A673 (cell line): Measurements from ENCODE around the gene RPS6KA2. TPM values are rescaled to one million over a fixed set of nuclear protein-coding genes. Genes with fewer than 3 reads are reported as not detected.

ENCODE experiments used
- BruUV-seq: library from RNA; stranded (reverse); fragments of 400-500 nt; replicated peaks from 2 replicates; lab custom pipeline; 2021; lab: Mats Ljungman, UMichigan
- CTCF ChIA-PET: fragments of 300-600 bp; sonication (Branson Sonifier 250); formaldehyde crosslinking; loops from one replicate; lab custom pipeline; 2022; ENCODE audit warnings: antibody characterized with exemption; lab: Charles Lee
- POLR2A ChIA-PET: fragments of 300-600 bp; sonication (Branson Sonifier 250); formaldehyde crosslinking; loops from one replicate; lab custom pipeline; 2022; ENCODE audit warnings: antibody characterized with exemption; ENCODE audit not compliant: low non-redundant PET; lab: Charles Lee
- DNase-seq: peaks from one replicate; pipeline ENCODE4 v3.0.0-alpha.2; 2015; ENCODE audit warnings: low spot score
- H3K27ac ChIP-seq: fragments of 200-600 bp; sonication (generic); 2 replicates; pipeline ENCODE4 v1.5.1; 2016; ENCODE audit warnings: mixed run types, low read depth, mild to moderate bottlenecking, mixed read lengths, antibody characterized with exemption, low read length; ENCODE audit not compliant: poor library complexity, severe bottlenecking
- H3K27me3 ChIP-seq: fragments of 200-600 bp; sonication (generic); replicated peaks from 2 replicates; pipeline ENCODE4 v1.6.1; 2017; ENCODE audit warnings: mixed run types, low read depth, mild to moderate bottlenecking, mixed read lengths, antibody characterized with exemption, low read length; ENCODE audit not compliant: insufficient read depth, poor library complexity
- H3K36me3 ChIP-seq: fragments of 200-600 bp; sonication (generic); 2 replicates; pipeline ENCODE4 v1.6.1; 2016; ENCODE audit warnings: mixed run types, mild to moderate bottlenecking, mixed read lengths, antibody characterized with exemption, low read length; ENCODE audit not compliant: insufficient read depth, poor library complexity, severe bottlenecking
- H3K4me1 ChIP-seq: fragments of 200-600 bp; sonication (generic); 2 replicates; pipeline ENCODE4 v1.6.1; 2017; ENCODE audit warnings: mixed run types, mild to moderate bottlenecking, mixed read lengths, antibody characterized with exemption, low read length; ENCODE audit not compliant: insufficient read depth, poor library complexity, severe bottlenecking
- H3K4me3 ChIP-seq: fragments of 200-600 bp; sonication (generic); 2 replicates; pipeline ENCODE4 v1.5.1; 2016; ENCODE audit warnings: low read depth, mixed run types, mild to moderate bottlenecking, mixed read lengths, low read length; ENCODE audit not compliant: poor library complexity, severe bottlenecking
- H3K9me3 ChIP-seq: fragments of 200-600 bp; sonication (generic); 2 replicates; pipeline ENCODE4 v1.6.1; 2016; ENCODE audit warnings: mixed run types, low read depth, mild to moderate bottlenecking, mixed read lengths, antibody characterized with exemption, low read length; ENCODE audit not compliant: poor library complexity, severe bottlenecking
- CTCF ChIP-seq: fragments of 300-800, 200-600 bp; sonication (generic); conservative IDR thresholded peaks from 2 replicates; pipeline ENCODE4 v1.5.1; 2017; ENCODE audit warnings: low read depth, mild to moderate bottlenecking, antibody characterized with exemption, low read length, moderate library complexity, mixed read lengths
- EZH2 ChIP-seq: fragments of 200-600 bp; sonication (generic); IDR thresholded peaks from 2 replicates; pipeline ENCODE4 v1.6.1; 2017; ENCODE audit warnings: borderline replicate concordance, low read depth, mild to moderate bottlenecking, mixed read lengths, antibody characterized with exemption, low read length; ENCODE audit not compliant: poor library complexity, severe bottlenecking
- intact Hi-C: fragments of 100-400 bp; cut with micrococcal nuclease; formaldehyde crosslinking; loops from one replicate; pipeline ENCODE4 v1.10.0; 2022; ENCODE audit not compliant: unreplicated experiment
- total RNA-seq: library from RNA; stranded (reverse); gene quantifications from 2 replicates; pipeline ENCODE4 v1.2.3, GENCODE V29; 2021

The RPS6KA2 gene
- total RNA-seq, 1 experiment from 2014 or later, result 30.1 TPM

- ChIA-PET POLR2A (no interaction called here), CTCF (no interaction called here)
- no peak for DNase-seq
These were observed 55.9 kb downstream of the RPS6KA2 start for GRCh38 chr6:166570929-166571713.

GRCh38 chr6:166569206-166569605, 57.8 kb downstream of the RPS6KA2 start:
- intact Hi-C loops, result no loop called here

More at GRCh38 chr6:166570929-166571713, 55.9 kb downstream of the RPS6KA2 start:
- intact Hi-C loops, result no loop called here
- TF ChIP-seq CTCF (no peak), EZH2 (no peak)
- H3K27ac ChIP-seq, result no peak overlapping the region
- no peaks in the 10 kb centered on the region for H3K27me3 ChIP-seq
- no TSS peak for BruUV-seq
- no peak overlapping the region for H3K4me3 ChIP-seq
- H3K9me3 ChIP-seq, result no peaks in the 10 kb centered on the region
- no peaks in the 10 kb centered on the region for H3K36me3 ChIP-seq
- H3K4me1 ChIP-seq, result no peaks in the 10 kb centered on the region

GRCh38 chr6:166567813-166568212, 59.2 kb downstream of the RPS6KA2 start:
- CTCF ChIA-PET, result no interaction called here

More at GRCh38 chr6:166569206-166569605, 57.8 kb downstream of the RPS6KA2 start:
- no peak for DNase-seq
- no peak overlapping the region for H3K27ac ChIP-seq
- no peak overlapping the region for H3K4me3 ChIP-seq
- CTCF ChIA-PET, result no interaction called here
- no peaks in the 10 kb centered on the region for H3K36me3 ChIP-seq
- no peaks in the 10 kb centered on the region for H3K4me1 ChIP-seq
- no peak for TF ChIP-seq CTCF
- TF ChIP-seq EZH2, result no peak
- no TSS peak for BruUV-seq
- POLR2A ChIA-PET, result no interaction called here
- H3K27me3 ChIP-seq, result no peaks in the 10 kb centered on the region
- no peaks in the 10 kb centered on the region for H3K9me3 ChIP-seq

More at GRCh38 chr6:166567813-166568212, 59.2 kb downstream of the RPS6KA2 start:
- DNase-seq, result no peak
- BruUV-seq, result no TSS peak
- Histone ChIP-seq H3K9me3 (no peaks in the 10 kb centered on the region), H3K4me3 (no peak overlapping the region), H3K36me3 (no peaks in the 10 kb centered on the region), H3K27ac (no peak overlapping the region), H3K4me1 (no peaks in the 10 kb centered on the region), H3K27me3 (no peaks in the 10 kb centered on the region)
- intact Hi-C loops, result no loop called here
- TF ChIP-seq CTCF (no peak), EZH2 (no peak)
- POLR2A ChIA-PET, result interaction anchor here (0.5 to 0.6 kb wide), 2 partner anchors 10 to 206 kb away, joined by 3 to 4 read pairs; no protein-coding TSS in a partner anchor
